GM12878 (cell line): Measurements from ENCODE around the gene TMEM174. TPM values are rescaled to one million over a fixed set of nuclear protein-coding genes. Genes with fewer than 3 reads are reported as not detected.
A peak's percentile ranks its signal among the peaks of the same experiment; 100 is the strongest.
"Not testable (repeated sequence)": the region's sequence is repeated elsewhere in the genome, so short reads cannot be mapped to it uniquely, and the experiment has no call there.

Experiments
- ATAC-seq: fragments of 200-7000 bp; cut with Tn5 transposase; 3 replicates; pipeline ENCODE4 v1.9.1; 2020; ENCODE audit warnings: mild to moderate bottlenecking, moderate library complexity
- BruUV-seq: library from RNA; stranded (reverse); fragments of 400-500 nt; replicated peaks from 2 replicates; lab custom pipeline; 2021; lab: Mats Ljungman, UMichigan
- CTCF ChIA-PET: fragments of 300-600 bp; sonication (Branson Sonifier 250); formaldehyde crosslinking; extraction: SDS; loops from one replicate; lab custom pipeline; 2021; ENCODE audit warnings: inconsistent platforms; lab: Yijun Ruan, JAX
- POLR2A ChIA-PET: fragments of 350-600 bp; formaldehyde crosslinking; extraction: SDS; loops from one replicate; lab custom pipeline; 2021; ENCODE audit warnings: inconsistent platforms; lab: Charles Lee
- RAD21 ChIA-PET: fragments of 300-600 bp; sonication (Branson Sonifier 250); formaldehyde crosslinking; loops from one replicate; lab custom pipeline; 2023; ENCODE audit warnings: antibody characterized with exemption; ENCODE audit not compliant: unreplicated experiment; lab: Charles Lee
- SMC1A ChIA-PET: fragments of 300-600 bp; sonication (Branson Sonifier 250); formaldehyde crosslinking; loops from one replicate; lab custom pipeline; 2023; ENCODE audit not compliant: unreplicated experiment, uncharacterized antibody; lab: Charles Lee
- DNase-seq: peaks from one replicate; pipeline ENCODE4 v3.0.0-alpha.2; 2011; ENCODE audit warnings: low read depth, low spot score
- FAIRE-seq: peaks from 3 replicates; lab custom pipeline; 2011; peaks lifted over from hg19 to GRCh38; lab: Jason Lieb, UNC
- H2AFZ ChIP-seq: 2 replicates; pipeline ENCODE4 v1.6.0; 2011; ENCODE audit warnings: low read depth, low read length, control low read depth; ENCODE audit not compliant: control insufficient read depth
- H3K27ac ChIP-seq: 2 replicates; pipeline ENCODE4 v1.5.1; 2011; ENCODE audit warnings: control low read depth; ENCODE audit not compliant: control insufficient read depth, insufficient read depth
- H3K27me3 ChIP-seq, 2 experiments: replicated peaks in 1 of 2; 2 replicates each; pipeline versions ENCODE4 v1.6.0 to v1.6.1; 2011; ENCODE audit warnings: low read length in 1 of 2; ENCODE audit not compliant: control insufficient read depth in 2 of 2, insufficient read depth in 2 of 2
- H3K36me3 ChIP-seq, 2 experiments: 2 replicates each; pipeline ENCODE4 v1.5.1; 2011; ENCODE audit warnings: low read length in 1 of 2; ENCODE audit not compliant: control insufficient read depth in 2 of 2, insufficient read depth in 2 of 2
- H3K4me1 ChIP-seq: 2 replicates; pipeline ENCODE4 v1.6.1; 2011; ENCODE audit warnings: mild to moderate bottlenecking, low read length, moderate library complexity, mixed read lengths; ENCODE audit not compliant: control insufficient read depth, insufficient read depth
- H3K4me2 ChIP-seq: 2 replicates; pipeline ENCODE4 v1.6.0; 2011; ENCODE audit warnings: control low read depth; ENCODE audit not compliant: control insufficient read depth, insufficient read depth
- H3K4me3 ChIP-seq: fragments of 200-600 bp; sonication (generic); 2 replicates; pipeline ENCODE4 v1.5.1; 2016
- H3K79me2 ChIP-seq: 2 replicates; pipeline ENCODE4 v1.6.0; 2011; ENCODE audit warnings: low read length; ENCODE audit not compliant: control insufficient read depth, insufficient read depth
- H3K9ac ChIP-seq: 2 replicates; pipeline ENCODE4 v1.8.0; 2011; ENCODE audit warnings: low read length, control low read depth, mixed read lengths; ENCODE audit not compliant: control insufficient read depth, insufficient read depth
- H3K9me3 ChIP-seq: replicated peaks from 3 replicates; pipeline ENCODE4 v1.5.1; 2011; ENCODE audit warnings: mild to moderate bottlenecking, low read length; ENCODE audit not compliant: control insufficient read depth, insufficient read depth
- H4K20me1 ChIP-seq: 2 replicates; pipeline ENCODE4 v1.6.0; 2011; ENCODE audit not compliant: control insufficient read depth, insufficient read depth
- CTCF ChIP-seq, 3 experiments: IDR thresholded peaks in 2 of 3; conservative IDR thresholded peaks in 1 of 3; 2 replicates each; pipeline ENCODE4 v1.5.1; 2011; ENCODE audit warnings: low read depth in 3 of 3, low read length in 3 of 3, mild to moderate bottlenecking in 3 of 3, control low read depth in 2 of 3, moderate library complexity in 2 of 3, inconsistent platforms in 1 of 3, mixed read lengths in 1 of 3; ENCODE audit not compliant: control insufficient read depth in 2 of 3, insufficient read depth in 1 of 3; ENCODE audit errors: extremely low read depth in 1 of 3
- EZH2 ChIP-seq: IDR thresholded peaks from 2 replicates; pipeline ENCODE4 v1.6.1; 2012; ENCODE audit warnings: low read depth, mild to moderate bottlenecking, control low read depth, inconsistent platforms, low read length, borderline replicate concordance; ENCODE audit not compliant: control insufficient read depth
- NR2F1 ChIP-seq: fragments of 450-650 bp; conservative IDR thresholded peaks from 2 replicates; pipeline ENCODE4 v1.6.1; 2017; ENCODE audit warnings: mild to moderate bottlenecking
- RAD21 ChIP-seq: IDR thresholded peaks from 2 replicates; pipeline ENCODE4 v1.6.1; 2011; ENCODE audit warnings: mild to moderate bottlenecking, low read depth, low read length, moderate library complexity; ENCODE audit not compliant: insufficient read depth
- WGBS: methylation state at CpG from one replicate; pipeline ENCODE4 v1.1.6; 2016; ENCODE audit warnings: low lambda C conversion rate; ENCODE audit not compliant: insufficient replicate concordance, insufficient coverage; ENCODE audit errors: missing lambda C conversion rate; 5-methylcytosine and 5-hydroxymethylcytosine counted together
- in situ Hi-C: fragments of 300-500 bp; cut with MboI; formaldehyde crosslinking; loops from 9 replicates; pipeline ENCODE4 v1.14.3; 2018; ENCODE audit warnings: mixed read lengths
- intact Hi-C: fragments of 100-400 bp; cut with micrococcal nuclease; formaldehyde crosslinking; loops from one replicate; pipeline ENCODE4 v1.14.2; 2022; ENCODE audit not compliant: unreplicated experiment
- polyA plus RNA-seq, 11 experiments: library from polyadenylated mRNA; depleted of rRNA in 4 of 11; unstranded in 6 of 11; stranded (reverse) in 5 of 11; fragments of >200 nt; fragmentation: Nextera tagmentation in 4 of 11; fragmentation: Illumina TruSeq in 1 of 11; extraction: Ambion mirVana in 4 of 11; extraction: Trizol in 1 of 11; gene quantifications; 1 replicate in 1 of 11; 2 replicates in 10 of 11; pipeline versions ENCODE4 v1.2.1 to v1.2.3, GENCODE V29; 2011 to 2016; ENCODE audit warnings: inconsistent platforms in 2 of 11, missing spikeins in 2 of 11, low read depth in 1 of 11
- total RNA-seq, 4 experiments: library from RNA; depleted of rRNA in 3 of 4; stranded (reverse); fragments of >200 nt in 3 of 4; fragmentation: Illumina TruSeq in 1 of 4; extraction: Trizol in 1 of 4; gene quantifications; 2 replicates each; pipeline versions ENCODE4 v1.2.1 to v1.2.3, GENCODE V29; 2013 to 2021

TMEM174 gene
- total and polyA plus RNA-seq, 10 of the 15 experiments (the other 5 are each of a cell fraction or from before 2014, with no cell fraction given): not detected

GRCh38 chr5:73218552-73219171 is 45.7 kb downstream of the TMEM174 start:
- TF ChIP-seq NR2F1: no peak
- peak in 1 of 3 experiments; percentile 19; a peak in 1 of 6 replicates for TF ChIP-seq CTCF (IDR thresholded peaks at IDR 0.05 in 2 of 3, conservative IDR thresholded peaks at IDR 0.05 in 1 of 3; ENCODE audit: control insufficient read depth in 2 of 3, extremely low read depth in 1 of 3, insufficient read depth in 1 of 3, low read depth in 3 of 3, low read length in 3 of 3)
- no peak for TF ChIP-seq EZH2
- 0 out of 2 replicates have a peak, but pooled peaks have one; percentile 17 for TF ChIP-seq RAD21
- ChIA-PET RAD21 (no interaction called here), POLR2A (no interaction called here), CTCF (interaction anchor here (0.7 to 1.0 kb wide), 2 partner anchors 232 to 233 kb away, joined by 3 read pairs; no protein-coding TSS in a partner anchor), SMC1A (interaction anchor here (1.1 kb wide), 1 partner anchor 13 kb away, joined by 3 read pairs; no protein-coding TSS in a partner anchor)
- Histone ChIP-seq H3K9me3 (no peaks in the 10 kb centered on the region), H3K36me3 (no peaks in the 10 kb centered on the region), H3K4me3 (no peak overlapping the region), H3K9ac (no peak overlapping the region), H3K4me1 (peaks cover 5% of the 10 kb centered on the region), H2AFZ (no peak overlapping the region), H3K27ac (no peak overlapping the region), H3K27me3 (peaks cover 14 to 16% of the 10 kb centered on the region in 2 experiments), H3K4me2 (no peak overlapping the region), H4K20me1 (no peaks in the 10 kb centered on the region), H3K79me2 (no peaks in the 10 kb centered on the region)
- BruUV-seq: no TSS peak
- intact Hi-C loops (no loop called here), in situ Hi-C loops (no loop called here)
- no peak for DNase-seq
- no peak for FAIRE-seq
- ATAC-seq: no peak
- WGBS: 26% methylated on average over 4 of the region's 4 CpGs

- in situ Hi-C loops, SMC1A ChIA-PET, H4K20me1 ChIP-seq, H3K9me3 ChIP-seq, RAD21 ChIA-PET, ATAC-seq, intact Hi-C loops, H3K9ac ChIP-seq, H3K79me2 ChIP-seq, CTCF ChIA-PET, H3K4me1 ChIP-seq, H3K36me3 ChIP-seq, H2AFZ ChIP-seq, H3K4me3 ChIP-seq, BruUV-seq, DNase-seq, FAIRE-seq, H3K27ac ChIP-seq, POLR2A ChIA-PET, H3K4me2 ChIP-seq: not testable (repeated sequence)
- H3K27me3 ChIP-seq: peaks cover 14% of the 10 kb centered on the region in 2 experiments
- WGBS: 62% methylated on average over 3 of the region's 3 CpGs
Observed at GRCh38 chr5:73219336-73219735, 46.3 kb downstream of the TMEM174 start.
